SK-N-SH (cell line): ENCODE data around the gene SLC38A8. TPM values are rescaled to one million over a fixed set of nuclear protein-coding genes. Genes with fewer than 3 reads are reported as not detected.

Experiments
- CTCF ChIA-PET: fragments of 300-600, 350-600 bp; formaldehyde crosslinking; extraction: SDS; loops from one replicate; lab custom pipeline; 2021; lab: Yijun Ruan, JAX
- POLR2A ChIA-PET: fragments of 350-600 bp; sonication (Branson Sonifier 250); formaldehyde crosslinking; extraction: SDS; loops from one replicate; lab custom pipeline; 2020; ENCODE audit warnings: antibody characterized with exemption, inconsistent platforms; lab: Yijun Ruan, JAX
- DNase-seq: peaks from one replicate; pipeline ENCODE4 v3.0.0; 2012
- H2AFZ ChIP-seq: fragments of 200-600 bp; sonication (generic); 2 replicates; pipeline ENCODE4 v1.8.1; 2016; ENCODE audit warnings: antibody characterized with exemption, mild to moderate bottlenecking, low read depth
- H3F3A ChIP-seq: fragments of 200-600 bp; sonication (generic); replicated peaks from 2 replicates; pipeline ENCODE3; 2016; ENCODE audit warnings: antibody characterized with exemption, mild to moderate bottlenecking; ENCODE audit not compliant: insufficient read depth
- H3K27ac ChIP-seq, 2 experiments: fragments of 200-500 bp in 1 of 2; fragments of 200-600 bp in 1 of 2; sonication (Bioruptor generic) in 1 of 2; sonication (generic), shearing (Covaris generic) in 1 of 2; 2 replicates each; pipeline versions ENCODE4 v1.5.1 to v1.6.1; 2014 to 2016; ENCODE audit warnings: low read depth in 2 of 2, inconsistent platforms in 1 of 2, low read length in 1 of 2, mild to moderate bottlenecking in 1 of 2, mixed read lengths in 1 of 2
- H3K27me3 ChIP-seq: fragments of 200-600 bp; sonication (generic), shearing (Covaris generic); 2 replicates; pipeline ENCODE4 v1.6.1; 2016; ENCODE audit warnings: mixed run types; ENCODE audit not compliant: insufficient read depth
- H3K36me3 ChIP-seq, 2 experiments: fragments of 200-500 bp in 1 of 2; fragments of 200-600 bp in 1 of 2; sonication (Bioruptor generic) in 1 of 2; sonication (generic) in 1 of 2; replicated peaks in 1 of 2; 2 replicates each; pipeline versions ENCODE3 to v1.5.1; 2014 to 2016; ENCODE audit warnings: low read length in 1 of 2, mild to moderate bottlenecking in 1 of 2; ENCODE audit not compliant: insufficient read depth in 2 of 2, control insufficient read depth in 1 of 2
- H3K4me1 ChIP-seq, 2 experiments: fragments of 200-500 bp in 1 of 2; fragments of 200-600 bp in 1 of 2; sonication (Bioruptor generic) in 1 of 2; sonication (generic), shearing (Covaris generic) in 1 of 2; 2 replicates each; pipeline versions ENCODE4 v1.5.1 to v1.6.1; 2014 to 2016; ENCODE audit warnings: low read depth in 1 of 2, low read length in 1 of 2, mixed run types in 1 of 2; ENCODE audit not compliant: insufficient read depth in 2 of 2, control insufficient read depth in 1 of 2
- H3K4me2 ChIP-seq: fragments of 200-600 bp; sonication (generic), shearing (Covaris generic); 2 replicates; pipeline ENCODE4 v1.6.1; 2017; ENCODE audit warnings: mixed run types
- H3K4me3 ChIP-seq, 2 experiments: fragments of 200-500 bp in 1 of 2; fragments of 200-600 bp in 1 of 2; sonication (Bioruptor generic) in 1 of 2; sonication (generic), shearing (Covaris generic) in 1 of 2; 2 replicates each; pipeline versions ENCODE4 v1.5.1 to v1.8.1; 2014 to 2016; ENCODE audit warnings: low read depth in 2 of 2, inconsistent platforms in 1 of 2, low read length in 1 of 2, mild to moderate bottlenecking in 1 of 2, mixed read lengths in 1 of 2, moderate library complexity in 1 of 2
- H3K79me2 ChIP-seq: fragments of 200-600 bp; sonication (generic); 2 replicates; pipeline ENCODE4 v1.8.1; 2017; ENCODE audit warnings: mild to moderate bottlenecking; ENCODE audit not compliant: insufficient read depth
- H3K9ac ChIP-seq: fragments of 200-600 bp; sonication (generic); 2 replicates; pipeline ENCODE4 v1.6.1; 2017; ENCODE audit warnings: mixed run types
- H3K9me2 ChIP-seq: fragments of 200-600 bp; sonication (generic); 2 replicates; pipeline ENCODE4 v1.6.1; 2017; ENCODE audit warnings: mixed run types
- H3K9me3 ChIP-seq: fragments of 200-600 bp; sonication (generic); 2 replicates; pipeline ENCODE4 v1.6.1; 2017; ENCODE audit warnings: mixed run types, mild to moderate bottlenecking, moderate library complexity
- H4K20me1 ChIP-seq: fragments of 200-600 bp; sonication (generic); 2 replicates; pipeline ENCODE4 v1.6.1; 2017; ENCODE audit warnings: mild to moderate bottlenecking, mixed run types; ENCODE audit not compliant: insufficient read depth
- CHD2 ChIP-seq: fragments of 150-350 bp; IDR thresholded peaks from 2 replicates; pipeline ENCODE4 v1.6.1; 2018; ENCODE audit warnings: low read length; ENCODE audit not compliant: partially characterized antibody
- CTCF ChIP-seq: fragments of 200-600 bp; sonication (generic); IDR thresholded peaks from 2 replicates; pipeline ENCODE4 v1.6.1; 2017; ENCODE audit warnings: antibody characterized with exemption, mild to moderate bottlenecking, moderate library complexity
- EP300 ChIP-seq, 2 experiments: IDR thresholded peaks; 2 replicates each; pipeline versions ENCODE4 v1.4.0 to v1.6.1; 2012; ENCODE audit warnings: borderline replicate concordance in 1 of 2, low read depth in 1 of 2, low read length in 1 of 2
- EZH2phosphoT487 ChIP-seq: fragments of 200-600 bp; sonication (generic); IDR thresholded peaks from 2 replicates; pipeline ENCODE4 v1.6.1; 2017; ENCODE audit warnings: low read depth, mixed run types, mild to moderate bottlenecking, antibody characterized with exemption, moderate library complexity, borderline replicate concordance
- FOSL2 ChIP-seq: IDR thresholded peaks from 2 replicates; pipeline ENCODE4 v1.4.0; 2012; ENCODE audit warnings: low read depth, mild to moderate bottlenecking, moderate library complexity, borderline replicate concordance
- GABPA ChIP-seq: IDR thresholded peaks from 2 replicates; pipeline ENCODE4 v1.4.0; 2012; ENCODE audit warnings: low read depth, mild to moderate bottlenecking
- IRF3 ChIP-seq: fragments of 150-350 bp; IDR thresholded peaks from 2 replicates; pipeline ENCODE4 v1.6.1; 2016; ENCODE audit warnings: mild to moderate bottlenecking, low read depth, low read length
- MAX ChIP-seq: IDR thresholded peaks from 2 replicates; pipeline ENCODE4 v1.4.0; 2012; ENCODE audit warnings: low read depth
- MXI1 ChIP-seq: IDR thresholded peaks from 2 replicates; pipeline ENCODE4 v1.6.1; 2012; ENCODE audit warnings: mild to moderate bottlenecking, low read depth, low read length, improper control_type of control experiment
- NFIC ChIP-seq: IDR thresholded peaks from 2 replicates; pipeline ENCODE4 v1.4.0; 2012; ENCODE audit warnings: borderline replicate concordance
- NRF1 ChIP-seq: IDR thresholded peaks from 2 replicates; pipeline ENCODE4 v1.6.1; 2012; ENCODE audit warnings: low read depth, mild to moderate bottlenecking, low read length
- PBX3 ChIP-seq: IDR thresholded peaks from 2 replicates; pipeline ENCODE4; 2012
- RAD21 ChIP-seq: IDR thresholded peaks from 2 replicates; pipeline ENCODE4 v1.6.1; 2012; ENCODE audit warnings: mild to moderate bottlenecking, low read length
- RCOR1 ChIP-seq: fragments of 150-350 bp; IDR thresholded peaks from 2 replicates; pipeline ENCODE4 v1.6.1; 2017; ENCODE audit warnings: antibody characterized with exemption, low read length
- RFX5 ChIP-seq: IDR thresholded peaks from 2 replicates; pipeline ENCODE4 v1.6.1; 2012; ENCODE audit warnings: mild to moderate bottlenecking, improper control_type of control experiment, low read length
- RXRA ChIP-seq: IDR thresholded peaks from 2 replicates; pipeline ENCODE4 v1.4.0; 2012; ENCODE audit warnings: low read depth, mild to moderate bottlenecking, borderline replicate concordance
- SIN3A ChIP-seq: IDR thresholded peaks from 2 replicates; pipeline ENCODE4 v1.6.1; 2012; ENCODE audit warnings: low read depth, mild to moderate bottlenecking, low read length, moderate library complexity, borderline replicate concordance
- SMC3 ChIP-seq: IDR thresholded peaks from 2 replicates; pipeline ENCODE4 v1.6.1; 2012; ENCODE audit warnings: low read depth, low read length, improper control_type of control experiment
- TAF1 ChIP-seq: IDR thresholded peaks from 2 replicates; pipeline ENCODE4 v1.6.1; 2012; ENCODE audit warnings: low read depth, mild to moderate bottlenecking, low read length, moderate library complexity, borderline replicate concordance
- TCF12 ChIP-seq: IDR thresholded peaks from 2 replicates; pipeline ENCODE4 v1.4.0; 2012
- TEAD4 ChIP-seq: IDR thresholded peaks from 2 replicates; pipeline ENCODE4 v1.4.0; 2012; ENCODE audit warnings: mild to moderate bottlenecking, borderline replicate concordance; ENCODE audit not compliant: insufficient read depth
- USF2 ChIP-seq: fragments of 150-350 bp; IDR thresholded peaks from 2 replicates; pipeline ENCODE4 v1.6.1; 2017; ENCODE audit warnings: antibody characterized with exemption, low read length, low read depth, borderline replicate concordance
- YY1 ChIP-seq: IDR thresholded peaks from 2 replicates; pipeline ENCODE4 v1.4.0; 2012; ENCODE audit warnings: low read depth, mild to moderate bottlenecking
- WGBS: methylation state at CpG from one replicate; pipeline ENCODE4 v1.1.6; 2017; ENCODE audit warnings: low lambda C conversion rate; 5-methylcytosine and 5-hydroxymethylcytosine counted together
- polyA plus RNA-seq, 3 experiments: library from polyadenylated mRNA; depleted of rRNA; stranded (reverse); fragments of >200 nt; gene quantifications; 2 replicates each; pipeline ENCODE4 v1.2.3, GENCODE V29; 2012

Gene SLC38A8
- polyA plus RNA-seq, 1 of the 3 experiments (the other 2 are of a cell fraction): not detected

- H3F3A ChIP-seq: no peaks in the 10 kb centered on the region
- no peak for TF ChIP-seq MXI1
- no peak for TF ChIP-seq SMC3
- TF ChIP-seq GABPA: no peak
- no peak for TF ChIP-seq TCF12
- H3K4me2 ChIP-seq: no peak overlapping the region
- H3K36me3 ChIP-seq: peaks cover 38 to 72% of the 10 kb centered on the region in 2 experiments
- no peak overlapping the region for H3K27ac ChIP-seq
- no peak overlapping the region for H3K4me3 ChIP-seq
- H4K20me1 ChIP-seq: 0 out of 2 replicates have a peak, but pooled peaks cover 6% of the 10 kb centered on the region
- CTCF ChIA-PET: interaction anchor here (0.8 to 14.3 kb wide), 8 partner anchors 15 to 539 kb away, joined by 3 to 163 read pairs (median 8); partner anchors contain the start of gene TAF1C
- POLR2A ChIA-PET: no interaction called here
- WGBS: 89% methylated on average over 6 of the region's 6 CpGs
- no peak overlapping the region for H3K9ac ChIP-seq
- no peaks in the 10 kb centered on the region for H3K27me3 ChIP-seq
- H3K79me2 ChIP-seq: peaks cover 17% of the 10 kb centered on the region
- H3K9me2 ChIP-seq: no peaks in the 10 kb centered on the region
- no peak overlapping the region for H2AFZ ChIP-seq
- H3K9me3 ChIP-seq: no peaks in the 10 kb centered on the region
- no peaks in the 10 kb centered on the region for H3K4me1 ChIP-seq
- DNase-seq: no peak
Measured at GRCh38 chr16:84080813-84081212, 38.2 kb upstream of the SLC38A8 start.

GRCh38 chr16:84080378-84080777 is 37.8 kb upstream of the SLC38A8 start:
- CTCF ChIA-PET: interaction anchor here (0.6 to 14.3 kb wide), 9 partner anchors 14 to 540 kb away, joined by 3 to 163 read pairs (median 5); partner anchors contain the start of gene TAF1C
- H3K27ac ChIP-seq: no peak overlapping the region
- no peak overlapping the region for H2AFZ ChIP-seq
- H3F3A ChIP-seq: no peaks in the 10 kb centered on the region
- no peak overlapping the region for H3K4me2 ChIP-seq
- 94% methylated on average over 8 of the region's 8 CpGs for WGBS
- no peaks in the 10 kb centered on the region for H3K9me3 ChIP-seq
- no peak overlapping the region for H3K9ac ChIP-seq
- H3K4me3 ChIP-seq: no peak overlapping the region
- DNase-seq: no peak
- peaks cover 37 to 73% of the 10 kb centered on the region in 2 experiments for H3K36me3 ChIP-seq
- H3K9me2 ChIP-seq: no peaks in the 10 kb centered on the region
- POLR2A ChIA-PET: no interaction called here
- H3K79me2 ChIP-seq: peaks cover 17% of the 10 kb centered on the region
- H3K27me3 ChIP-seq: no peaks in the 10 kb centered on the region
- TF ChIP-seq EP300 (IDR thresholded peaks at IDR 0.05; ENCODE audit: borderline replicate concordance in 1 of 2, low read depth in 1 of 2, low read length in 1 of 2) (no peak), IRF3 (no peak), RXRA (no peak), RAD21 (no peak), NFIC (no peak), FOSL2 (no peak), RCOR1 (no peak), NRF1 (no peak), YY1 (no peak), SIN3A (no peak), CTCF (no peak), PBX3 (no peak), TAF1 (no peak), MAX (no peak), CHD2 (no peak), USF2 (no peak), EZH2phosphoT487 (no peak), TCF12 (no peak), TEAD4 (no peak), RFX5 (no peak)
- 0 out of 2 replicates have a peak, but pooled peaks cover 6% of the 10 kb centered on the region for H4K20me1 ChIP-seq
- no peaks in the 10 kb centered on the region; a peak in 1 of 4 replicates for H3K4me1 ChIP-seq
